HUES48 (cell line): ENCODE measurements around the gene C6orf89.

Experiments
- H3K27ac ChIP-seq: one replicate; pipeline ENCODE4 v1.7.0; 2013; ENCODE audit warnings: low read depth, low read length, inconsistent platforms
- H3K27me3 ChIP-seq: 2 replicates; pipeline ENCODE4 v1.6.1; 2013; ENCODE audit warnings: mild to moderate bottlenecking, low read length; ENCODE audit not compliant: control insufficient read depth, insufficient read depth
- H3K36me3 ChIP-seq: 2 replicates; pipeline ENCODE4 v1.6.1; 2013; ENCODE audit warnings: low read length; ENCODE audit not compliant: control insufficient read depth, insufficient read depth
- H3K4me1 ChIP-seq: 2 replicates; pipeline ENCODE4 v1.6.1; 2013; ENCODE audit warnings: mild to moderate bottlenecking, low read length; ENCODE audit not compliant: control insufficient read depth, insufficient read depth
- H3K4me3 ChIP-seq: 2 replicates; pipeline ENCODE4 v1.5.1; 2013; ENCODE audit warnings: mild to moderate bottlenecking, low read depth, low read length
- H3K9ac ChIP-seq: 2 replicates; pipeline ENCODE4 v1.6.1; 2013; ENCODE audit warnings: mild to moderate bottlenecking, low read depth, low read length, moderate library complexity
- H3K9me3 ChIP-seq: 2 replicates; pipeline ENCODE4 v1.6.1; 2013; ENCODE audit warnings: low read length; ENCODE audit not compliant: control insufficient read depth, insufficient read depth

Gene C6orf89

DNA sequence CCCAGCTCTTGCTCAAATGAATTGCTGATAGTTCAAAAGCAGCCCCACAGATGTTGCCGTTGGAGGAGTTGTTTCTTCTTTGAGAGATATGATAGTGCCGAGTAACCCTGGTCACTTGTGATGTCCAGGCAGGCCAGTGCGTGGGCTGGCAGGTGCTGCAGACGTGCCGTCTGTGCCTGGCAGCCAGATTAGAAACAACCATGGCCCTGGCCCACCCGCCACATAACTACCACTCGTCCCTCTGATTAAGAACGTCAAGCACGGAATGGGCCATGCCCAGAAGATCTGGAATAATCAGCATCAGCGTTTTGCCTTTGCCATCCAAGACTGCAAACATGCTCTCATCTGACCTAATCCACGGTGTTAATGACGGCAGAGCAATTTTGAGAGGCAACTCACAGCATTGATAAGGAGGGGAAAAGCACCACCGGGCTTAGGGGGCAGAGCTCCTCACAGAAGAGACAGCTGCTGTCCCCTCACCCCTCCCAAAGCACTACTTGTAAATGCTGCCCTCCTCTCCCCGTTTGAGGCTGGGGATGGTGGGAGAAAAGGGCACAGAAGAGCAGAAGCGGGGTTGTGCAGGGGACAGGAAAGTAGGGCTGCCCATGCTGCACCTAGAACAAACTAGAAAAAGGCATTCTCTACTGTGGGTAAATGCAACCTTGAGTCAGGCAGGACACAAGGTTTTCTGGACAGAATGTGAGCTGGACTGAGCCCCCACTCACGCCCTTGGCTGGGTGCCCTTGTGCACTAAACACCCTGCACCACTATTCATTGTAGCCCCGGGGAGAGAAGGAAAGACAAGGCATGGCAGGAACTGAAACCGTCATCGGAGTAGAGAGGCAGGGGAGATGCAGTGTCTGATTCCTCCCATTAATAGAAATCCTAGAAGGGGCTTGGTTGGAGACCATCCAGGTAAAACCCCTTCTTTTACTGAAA, 41.3 kb upstream of the C6orf89 start:
- Histone ChIP-seq H3K27me3 (peaks cover 32% of the 10 kb centered on the region), H3K27ac (no peak overlapping the region), H3K4me1 (peaks cover 15% of the 10 kb centered on the region), H3K9me3 (no peaks in the 10 kb centered on the region), H3K4me3 (no peak overlapping the region), H3K9ac (no peak overlapping the region), H3K36me3 (no peaks in the 10 kb centered on the region)

DNA sequence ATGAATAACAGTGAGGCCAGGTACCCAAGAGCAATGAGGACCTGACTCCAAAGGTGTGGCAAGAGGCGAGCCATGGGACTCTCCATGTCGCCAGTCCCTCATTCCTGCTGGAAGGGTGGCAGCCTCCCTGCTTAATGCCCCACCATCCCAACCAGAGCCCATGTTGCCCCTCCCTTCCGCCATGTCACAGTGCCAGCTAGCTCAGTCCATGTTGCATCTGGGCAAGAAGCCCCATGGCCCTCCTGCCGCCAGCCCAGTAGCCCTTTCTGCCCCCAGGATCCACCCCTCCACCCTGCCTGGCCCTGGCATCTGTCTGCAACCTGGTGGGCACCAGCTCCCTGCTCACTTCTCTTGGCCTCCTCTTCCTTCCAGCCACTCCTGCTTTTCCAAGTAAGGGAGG, 40.5 kb upstream of the C6orf89 start:
- H3K36me3 ChIP-seq, result no peaks in the 10 kb centered on the region
- H3K27me3 ChIP-seq, result peaks cover 27% of the 10 kb centered on the region
- H3K9ac ChIP-seq, result no peak overlapping the region
- H3K27ac ChIP-seq, result no peak overlapping the region
- H3K4me1 ChIP-seq, result peaks cover 18% of the 10 kb centered on the region
- no peaks in the 10 kb centered on the region for H3K9me3 ChIP-seq
- H3K4me3 ChIP-seq, result no peak overlapping the region

DNA sequence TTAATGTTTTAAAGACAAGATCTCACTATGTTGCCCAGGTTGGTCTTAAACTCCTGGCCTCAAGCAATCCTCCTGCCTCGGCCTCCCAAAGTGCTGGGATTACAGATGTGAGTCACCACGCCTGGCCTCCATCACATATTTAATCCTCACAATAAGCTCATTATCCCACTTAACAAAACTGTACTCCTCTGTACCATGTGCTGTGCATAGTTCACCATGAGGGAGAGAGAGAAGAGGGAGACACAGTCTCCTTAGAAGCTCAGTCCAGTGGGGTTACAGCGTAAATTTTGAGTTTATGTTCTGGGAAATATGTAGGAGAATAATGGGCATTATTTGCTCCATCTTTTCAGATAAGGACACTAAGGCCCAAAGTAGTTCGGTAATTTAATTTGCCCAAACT, 38.6 kb upstream of the C6orf89 start:
- H3K9me3 ChIP-seq, result no peaks in the 10 kb centered on the region
- H3K4me3 ChIP-seq, result no peak overlapping the region
- no peak overlapping the region for H3K27ac ChIP-seq
- H3K36me3 ChIP-seq, result no peaks in the 10 kb centered on the region
- peaks cover 20% of the 10 kb centered on the region for H3K4me1 ChIP-seq
- peaks cover 9% of the 10 kb centered on the region; the same call in 1 of the 2 replicates for H3K27me3 ChIP-seq
- H3K9ac ChIP-seq, result no peak overlapping the region

DNA sequence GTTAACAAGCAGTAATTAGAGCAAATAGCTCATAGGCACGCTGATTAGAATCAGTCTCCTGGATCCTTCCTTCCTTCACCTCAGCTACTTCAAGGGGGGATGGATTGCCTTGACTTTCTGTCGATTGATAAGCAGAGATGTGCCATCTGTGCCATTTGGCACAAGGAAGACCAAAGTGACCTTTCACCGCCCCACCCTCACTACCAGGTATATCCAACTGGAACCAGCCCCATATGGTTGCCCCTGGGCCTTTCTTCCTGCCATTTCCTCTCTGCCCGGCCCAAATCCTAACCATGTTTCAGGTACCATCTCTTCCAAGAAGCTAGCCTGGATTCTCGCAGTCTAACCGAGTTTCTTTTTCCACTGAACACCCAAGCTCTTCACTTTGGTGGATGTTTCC, 37.8 kb upstream of the C6orf89 start:
- H3K4me3 ChIP-seq, result no peak overlapping the region
- peaks cover 20% of the 10 kb centered on the region for H3K4me1 ChIP-seq
- H3K9me3 ChIP-seq, result no peaks in the 10 kb centered on the region
- H3K27me3 ChIP-seq, result peaks cover 9% of the 10 kb centered on the region; the same call in 1 of the 2 replicates
- H3K27ac ChIP-seq, result no peak overlapping the region
- no peak overlapping the region for H3K9ac ChIP-seq
- peaks cover 7% of the 10 kb centered on the region; the same call in 1 of the 2 replicates for H3K36me3 ChIP-seq

DNA sequence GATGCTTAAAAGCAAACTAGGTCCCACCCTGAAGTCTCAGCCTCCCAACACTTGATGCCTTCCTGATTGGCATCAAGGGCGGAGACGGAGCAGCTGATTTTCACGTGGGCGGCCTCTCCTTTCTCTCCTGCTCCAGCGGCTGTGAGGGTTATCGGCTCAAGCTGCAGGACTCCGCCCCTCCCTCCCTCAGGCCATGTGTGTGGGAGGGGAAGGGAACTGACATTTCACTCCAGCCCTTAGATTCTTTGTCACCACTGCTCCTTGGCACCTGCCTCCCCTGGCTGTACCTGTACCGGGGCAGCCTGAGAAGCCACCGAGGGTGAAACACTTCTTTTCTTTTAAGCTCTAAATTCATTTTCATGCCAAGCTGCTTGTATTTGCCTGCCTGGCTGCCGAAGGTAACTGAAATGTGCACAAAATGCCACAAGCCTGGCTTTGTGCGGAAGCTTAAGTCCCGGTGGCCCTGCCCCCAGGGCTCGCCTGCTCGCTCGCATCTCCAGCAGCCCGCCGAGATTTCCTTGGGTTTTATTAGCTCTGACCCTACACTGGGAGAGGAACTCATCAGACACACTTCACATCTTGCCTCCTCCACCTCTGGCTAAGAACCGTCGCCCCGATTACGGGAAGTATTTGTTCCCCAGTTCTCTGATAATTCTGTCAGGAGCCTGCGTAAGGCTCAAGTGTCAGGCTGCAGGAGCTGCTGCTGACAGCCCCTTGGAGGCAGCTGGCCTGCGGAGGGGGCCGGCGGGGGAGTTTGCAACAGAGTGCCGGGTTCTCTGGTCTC, 36.9 kb upstream of the C6orf89 start:
- Histone ChIP-seq H3K9me3 (no peaks in the 10 kb centered on the region), H3K36me3 (peaks cover 15% of the 10 kb centered on the region), H3K4me3 (peak overlapping the region; percentile 44), H3K27me3 (peaks cover 9% of the 10 kb centered on the region; the same call in 1 of the 2 replicates), H3K4me1 (peaks cover 20% of the 10 kb centered on the region), H3K9ac (no peak overlapping the region), H3K27ac (peak overlapping the region; percentile 0)

DNA sequence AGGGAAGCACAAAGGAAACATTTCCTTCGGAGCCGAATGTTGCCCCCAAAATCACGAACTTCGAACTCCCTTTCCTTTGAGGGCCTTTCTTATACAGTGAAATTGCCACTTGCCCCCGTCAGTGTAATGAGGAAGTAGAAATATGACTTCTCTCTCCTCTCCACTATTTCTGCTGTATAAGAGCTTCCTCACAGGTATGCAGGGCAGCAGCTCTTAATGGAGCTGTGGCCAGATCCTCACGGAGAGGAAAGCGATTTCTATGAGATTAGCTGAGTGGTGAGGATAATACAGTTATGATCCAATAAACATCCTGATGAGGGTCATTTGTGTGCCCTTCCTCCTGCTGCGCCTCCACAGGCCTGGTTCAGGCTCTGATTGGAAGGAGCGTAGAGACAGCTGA, 35.7 kb upstream of the C6orf89 start:
- Histone ChIP-seq H3K27ac (no peak overlapping the region), H3K36me3 (peaks cover 27% of the 10 kb centered on the region)

DNA sequence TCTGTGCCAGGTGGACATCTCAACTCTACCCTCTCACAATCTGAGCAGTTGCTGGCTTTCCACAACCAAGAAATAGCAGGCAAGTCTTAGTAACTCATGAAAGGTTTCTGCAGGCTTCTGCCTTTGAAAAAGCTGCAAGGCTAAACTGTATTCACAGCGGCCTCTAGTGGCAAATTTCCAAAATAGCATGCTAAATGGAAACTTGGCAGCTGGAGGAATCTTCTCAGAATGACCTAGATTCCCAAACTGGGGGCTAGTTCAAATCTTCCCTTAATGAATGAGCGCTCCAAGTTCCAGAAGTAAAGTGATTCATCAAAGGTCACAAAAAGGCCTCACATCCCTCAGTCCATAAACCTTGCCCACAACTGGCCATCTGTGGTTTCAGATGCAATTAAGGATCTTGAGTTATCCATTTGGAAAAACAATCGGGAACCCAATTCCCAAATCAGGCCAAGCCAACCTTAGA, 34.6 kb upstream of the C6orf89 start:
- Histone ChIP-seq H3K36me3 (peaks cover 39% of the 10 kb centered on the region), H3K27me3 (peaks cover 9% of the 10 kb centered on the region; the same call in 1 of the 2 replicates), H3K4me1 (peaks cover 20% of the 10 kb centered on the region), H3K9ac (no peak overlapping the region), H3K4me3 (no peak overlapping the region), H3K27ac (no peak overlapping the region), H3K9me3 (no peaks in the 10 kb centered on the region)

More for the DNA sequence above, 35.7 kb upstream of the C6orf89 start:
- H3K9ac ChIP-seq, result no peak overlapping the region
- H3K4me3 ChIP-seq, result no peak overlapping the region
- no peaks in the 10 kb centered on the region for H3K9me3 ChIP-seq
- H3K27me3 ChIP-seq, result peaks cover 9% of the 10 kb centered on the region; the same call in 1 of the 2 replicates
- peaks cover 20% of the 10 kb centered on the region for H3K4me1 ChIP-seq

DNA sequence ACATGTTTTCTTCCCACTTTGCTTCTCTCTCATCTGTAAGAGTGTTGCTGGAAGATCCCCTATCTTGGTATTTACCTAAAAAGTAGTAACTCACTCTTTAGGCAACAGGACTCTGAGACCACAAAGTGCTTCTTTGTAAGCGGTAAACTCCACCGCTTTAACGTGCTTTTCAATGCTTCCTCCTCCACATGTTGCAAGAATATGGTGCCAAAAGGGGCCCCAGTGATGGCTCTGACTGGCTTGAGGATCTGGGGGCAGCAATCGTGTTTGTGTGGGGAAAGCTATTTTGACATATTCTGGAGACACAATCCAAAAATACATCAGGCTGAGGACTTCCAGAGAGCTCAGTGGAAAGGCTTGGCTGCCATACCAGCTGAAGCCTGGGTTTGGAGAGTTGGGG, 34.1 kb upstream of the C6orf89 start:
- Histone ChIP-seq H3K4me1 (peaks cover 20% of the 10 kb centered on the region), H3K36me3 (peaks cover 43% of the 10 kb centered on the region), H3K27ac (no peak overlapping the region), H3K27me3 (peaks cover 9% of the 10 kb centered on the region; the same call in 1 of the 2 replicates), H3K4me3 (no peak overlapping the region), H3K9me3 (no peaks in the 10 kb centered on the region), H3K9ac (no peak overlapping the region)

DNA sequence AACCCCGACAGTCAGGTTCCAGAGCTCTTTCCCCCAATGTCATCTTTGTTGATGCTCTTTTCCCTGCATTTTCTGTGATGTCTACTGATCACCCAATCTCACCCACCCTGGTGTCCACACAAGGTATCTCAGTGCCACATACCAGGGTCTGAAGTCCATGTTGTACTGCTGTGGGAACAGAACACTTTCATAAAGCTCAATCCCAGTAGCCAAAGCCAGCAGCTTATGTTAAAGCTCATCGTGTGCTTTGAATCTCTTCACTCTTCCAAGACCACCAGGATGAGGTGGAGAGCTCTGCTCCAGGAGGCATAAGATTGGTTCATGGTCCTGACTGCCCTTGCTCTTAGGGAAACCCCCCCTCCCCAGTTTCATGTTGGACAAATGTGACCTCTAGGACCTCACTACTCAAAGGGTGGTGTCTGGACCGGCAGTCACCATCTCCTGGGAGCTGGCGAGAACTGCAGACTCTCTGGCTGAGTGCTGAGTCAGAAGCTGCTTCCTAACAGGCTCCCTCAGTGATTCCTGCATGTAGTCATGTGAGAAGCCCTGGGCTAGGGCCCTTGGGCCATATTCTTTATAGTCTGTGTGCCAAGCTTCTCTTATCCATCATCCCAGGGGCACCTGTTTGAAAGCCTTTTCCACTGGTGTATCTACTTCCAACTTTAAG, 33.1 kb upstream of the C6orf89 start:
- Histone ChIP-seq H3K27ac (no peak overlapping the region), H3K27me3 (peaks cover 9% of the 10 kb centered on the region; the same call in 1 of the 2 replicates), H3K4me1 (peaks cover 20% of the 10 kb centered on the region), H3K9ac (no peak overlapping the region), H3K36me3 (peaks cover 48% of the 10 kb centered on the region), H3K9me3 (no peaks in the 10 kb centered on the region), H3K4me3 (no peak overlapping the region)

DNA sequence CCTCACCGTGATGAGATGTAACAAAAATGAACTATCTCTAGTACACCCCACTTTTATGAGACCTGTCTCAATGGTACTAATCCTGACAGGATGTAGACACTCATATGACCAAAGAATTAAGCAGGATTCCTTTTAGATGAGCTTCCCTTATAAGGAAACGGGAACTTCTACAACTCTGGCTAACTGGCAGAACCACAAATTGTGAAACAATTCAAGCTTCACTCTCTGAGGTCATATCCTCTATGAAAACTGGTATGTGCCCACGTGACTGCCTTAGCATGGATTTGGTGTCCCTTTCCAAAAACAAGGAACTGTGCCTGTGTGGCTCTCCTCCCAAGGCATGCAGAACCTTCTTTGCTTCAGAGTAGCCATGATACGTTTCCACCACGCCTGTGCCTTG, 32.4 kb upstream of the C6orf89 start:
- Histone ChIP-seq H3K4me3 (no peak overlapping the region), H3K4me1 (peaks cover 16% of the 10 kb centered on the region), H3K9me3 (no peaks in the 10 kb centered on the region), H3K36me3 (peaks cover 50% of the 10 kb centered on the region), H3K27ac (no peak overlapping the region), H3K27me3 (peaks cover 2% of the 10 kb centered on the region; the same call in 1 of the 2 replicates), H3K9ac (no peak overlapping the region)
